NOMO-1 (cell line): ENCODE data around the gene SLAMF6.
"Not testable (repeated sequence)": the region's sequence is repeated elsewhere in the genome, so short reads cannot be mapped to it uniquely, and the experiment has no call there.

Experiments used
- DNase-seq, 2 experiments: peaks; one replicate each; lab custom pipeline; 2025; ENCODE audit not compliant: unreplicated experiment in 2 of 2; lab: John Stamatoyannopoulos, UW

SLAMF6 gene

GRCh38 chr1:160522622-160523345 is at the start of gene SLAMF6:
Gene SLAMF6 (minus strand): TSS chr1:160523255. CDS start chr1:160523192, 63 bp downstream.
- DNase-seq: peak; percentile 15 to 22

- no peak for DNase-seq
These were observed 47.8 kb upstream of the SLAMF6 start for GRCh38 chr1:160570840-160571239.

GRCh38 chr1:160569806-160570205 is 46.8 kb upstream of the SLAMF6 start:
- DNase-seq: no peak

GRCh38 chr1:160567858-160568682 is 45.0 kb upstream of the SLAMF6 start:
- peak in 1 of 2 experiments; percentile 11 for DNase-seq

- DNase-seq: no peak
These were observed 44.3 kb upstream of the SLAMF6 start for GRCh38 chr1:160567341-160567740.

- DNase-seq: no peak
These were observed 42.5 kb upstream of the SLAMF6 start for GRCh38 chr1:160565564-160565963.

GRCh38 chr1:160563230-160563629 is 40.2 kb upstream of the SLAMF6 start:
- not testable (repeated sequence) for DNase-seq

GRCh38 chr1:160562745-160563144 is 39.7 kb upstream of the SLAMF6 start:
- not testable (repeated sequence) for DNase-seq

- DNase-seq: no peak
These were observed 37.8 kb upstream of the SLAMF6 start for GRCh38 chr1:160560806-160561205.

GRCh38 chr1:160560045-160560705 is 37.1 kb upstream of the SLAMF6 start:
- no peak for DNase-seq

GRCh38 chr1:160559437-160559836 is 36.4 kb upstream of the SLAMF6 start:
- not testable (repeated sequence) for DNase-seq

GRCh38 chr1:160558660-160559380 is 35.8 kb upstream of the SLAMF6 start:
- no peak for DNase-seq

GRCh38 chr1:160553778-160554177 is 30.7 kb upstream of the SLAMF6 start:
- DNase-seq: no peak

- DNase-seq: no peak
These were observed 29.4 kb upstream of the SLAMF6 start for GRCh38 chr1:160552425-160552824.

GRCh38 chr1:160550572-160551034 is 27.5 kb upstream of the SLAMF6 start:
- DNase-seq: no peak

GRCh38 chr1:160549665-160550006 is 26.6 kb upstream of the SLAMF6 start:
- DNase-seq: no peak

- no peak for DNase-seq
These were observed 26.1 kb upstream of the SLAMF6 start for GRCh38 chr1:160548960-160549664.

GRCh38 chr1:160548183-160548582 is 25.1 kb upstream of the SLAMF6 start:
- no peak for DNase-seq

- DNase-seq: no peak
These were observed 24.4 kb upstream of the SLAMF6 start for GRCh38 chr1:160547422-160547821.

GRCh38 chr1:160546942-160547341 is 23.9 kb upstream of the SLAMF6 start:
- no peak for DNase-seq
